Body of pancreas (tissue), 4 donors: Measurements from ENCODE around the gene BMP15. TPM values are rescaled to one million over a fixed set of nuclear protein-coding genes. Genes with fewer than 3 reads are reported as not detected.

Experiments used
- ATAC-seq: fragments of 150-250 bp; one replicate; pipeline ENCODE4 v1.9.1; 2016
- DNase-seq, 4 donors: peaks; one replicate each; pipeline ENCODE4 v3.0.0-alpha.2; 2019
- H3K27ac ChIP-seq, 4 donors: fragments of 200-600 bp; sonication (generic); 1 replicate in 3 of 4; 2 replicates in 1 of 4; pipeline versions ENCODE4 v1.5.1 to v1.6.1; 2016 to 2019; ENCODE audit warnings: mild to moderate bottlenecking in 1 of 4, mixed read lengths in 1 of 4, moderate library complexity in 1 of 4
- H3K27me3 ChIP-seq, 2 donors: fragments of 200-600 bp; sonication (generic); one replicate each; pipeline ENCODE4 v1.6.0; 2016; ENCODE audit warnings: mild to moderate bottlenecking in 1 of 2
- H3K36me3 ChIP-seq, 2 donors: fragments of 200-600 bp; sonication (generic); replicated peaks in 1 of 2; 2 replicates each; pipeline ENCODE4 v1.5.1; 2016; ENCODE audit warnings: low read depth in 2 of 2; ENCODE audit not compliant: insufficient read depth in 1 of 2
- H3K4me1 ChIP-seq: fragments of 200-600 bp; sonication (generic); one replicate; pipeline ENCODE4 v1.6.0; 2016
- H3K4me3 ChIP-seq, 2 donors: fragments of 200-600 bp; sonication (generic); 1 replicate in 1 of 2; 2 replicates in 1 of 2; pipeline ENCODE4 v1.5.1; 2016 to 2019
- H3K9me3 ChIP-seq, 3 donors: fragments of 200-600 bp; sonication (generic); 1 replicate in 2 of 3; 2 replicates in 1 of 3; pipeline ENCODE4 v1.5.1; 2016
- POLR2A ChIP-seq, 3 donors: fragments of 450-650 bp; IDR thresholded peaks; one replicate each; pipeline ENCODE4 v1.6.1; 2016; ENCODE audit warnings: antibody characterized with exemption in 3 of 3, mild to moderate bottlenecking in 2 of 3
- WGBS, 2 donors: methylation state at CpG; one replicate each; pipeline ENCODE4 v1.1.5; 2017; 5-methylcytosine and 5-hydroxymethylcytosine counted together
- intact Hi-C: fragments of 100-400 bp; cut with DNase I; formaldehyde crosslinking; loops from one replicate; pipeline ENCODE4 v1.15.1; 2023
- total RNA-seq, 2 donors: library from RNA; depleted of rRNA; stranded (reverse); fragments of >200 nt; gene quantifications; one replicate each; pipeline ENCODE4 v1.1.0, GENCODE V29; 2016
- TF ChIP-seq, protein P1 (sequence below), 7 experiments: fragments of 450-650 bp in 4 of 7; fragments of 200-600 bp in 3 of 7; sonication (generic) in 3 of 7; IDR thresholded peaks; one replicate each; pipeline ENCODE4 v1.5.1; 2016 to 2019; ENCODE audit warnings: antibody characterized with exemption in 7 of 7

BMP15 gene
- not detected for total RNA-seq

DNA sequence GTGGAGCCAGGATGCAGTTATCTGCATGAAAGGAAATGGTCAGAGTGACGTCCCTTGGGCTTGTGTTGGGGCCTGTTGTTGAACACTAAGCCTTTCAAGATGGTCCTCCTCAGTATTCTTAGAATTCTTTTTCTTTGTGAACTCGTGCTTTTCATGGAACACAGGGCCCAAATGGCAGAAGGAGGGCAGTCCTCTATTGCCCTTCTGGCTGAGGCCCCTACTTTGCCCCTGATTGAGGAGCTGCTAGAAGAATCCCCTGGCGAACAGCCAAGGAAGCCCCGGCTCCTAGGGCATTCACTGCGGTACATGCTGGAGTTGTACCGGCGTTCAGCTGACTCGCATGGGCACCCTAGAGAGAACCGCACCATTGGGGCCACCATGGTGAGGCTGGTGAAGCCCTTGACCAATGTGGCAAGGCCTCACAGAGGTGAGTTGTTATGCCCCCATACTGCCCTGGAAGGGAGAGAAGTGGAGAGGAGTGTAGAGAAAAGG is at the start of gene BMP15:
Gene BMP15 (plus strand): TSS at position 51 of the 492 bp plus-strand sequence. CDS start 49 bp downstream, at position 100.
- 72 to 74% methylated on average over 3 to 9 of the region's 9 CpGs for WGBS, 2 donors

DNA sequence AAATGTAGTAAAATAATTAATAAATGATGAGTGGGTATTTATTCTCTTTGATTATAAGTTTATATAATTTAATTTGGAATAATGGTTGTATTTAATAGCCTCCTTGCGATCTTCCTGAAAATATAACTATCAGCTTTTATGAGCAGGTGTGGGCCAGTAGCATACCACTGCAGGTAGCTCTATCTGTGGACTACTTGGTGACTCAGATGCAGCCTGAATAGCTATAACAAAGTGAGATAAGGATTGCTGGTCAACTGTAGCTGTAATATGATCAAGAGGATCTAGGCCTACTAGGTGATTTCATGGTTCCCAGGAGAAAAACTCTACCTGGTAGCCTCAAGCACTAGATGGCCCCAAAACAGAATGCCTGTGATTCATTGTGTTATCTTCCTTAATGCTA is 47.1 kb upstream of the BMP15 start:
- no peak overlapping the region for H3K4me3 ChIP-seq
- no peaks in the 10 kb centered on the region for H3K36me3 ChIP-seq
- H3K27ac ChIP-seq = no peak overlapping the region
- TF ChIP-seq POLR2A (IDR thresholded peaks at IDR 0.05) = no peak
- TF ChIP-seq, protein P1, sequence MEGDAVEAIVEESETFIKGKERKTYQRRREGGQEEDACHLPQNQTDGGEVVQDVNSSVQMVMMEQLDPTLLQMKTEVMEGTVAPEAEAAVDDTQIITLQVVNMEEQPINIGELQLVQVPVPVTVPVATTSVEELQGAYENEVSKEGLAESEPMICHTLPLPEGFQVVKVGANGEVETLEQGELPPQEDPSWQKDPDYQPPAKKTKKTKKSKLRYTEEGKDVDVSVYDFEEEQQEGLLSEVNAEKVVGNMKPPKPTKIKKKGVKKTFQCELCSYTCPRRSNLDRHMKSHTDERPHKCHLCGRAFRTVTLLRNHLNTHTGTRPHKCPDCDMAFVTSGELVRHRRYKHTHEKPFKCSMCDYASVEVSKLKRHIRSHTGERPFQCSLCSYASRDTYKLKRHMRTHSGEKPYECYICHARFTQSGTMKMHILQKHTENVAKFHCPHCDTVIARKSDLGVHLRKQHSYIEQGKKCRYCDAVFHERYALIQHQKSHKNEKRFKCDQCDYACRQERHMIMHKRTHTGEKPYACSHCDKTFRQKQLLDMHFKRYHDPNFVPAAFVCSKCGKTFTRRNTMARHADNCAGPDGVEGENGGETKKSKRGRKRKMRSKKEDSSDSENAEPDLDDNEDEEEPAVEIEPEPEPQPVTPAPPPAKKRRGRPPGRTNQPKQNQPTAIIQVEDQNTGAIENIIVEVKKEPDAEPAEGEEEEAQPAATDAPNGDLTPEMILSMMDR (IDR thresholded peaks at IDR 0.05) = no peak
- whole genome bisulfite sequencing, 2 donors = 86 to 90% methylated on average over 1 of the region's 1 CpG
- ATAC-seq = no peak
- no peaks in the 10 kb centered on the region for H3K27me3 ChIP-seq
- intact Hi-C loops = no loop called here
- DNase-seq = no peak
- H3K4me1 ChIP-seq = no peaks in the 10 kb centered on the region
- H3K9me3 ChIP-seq = no peaks in the 10 kb centered on the region

More for the DNA sequence above, at the start of gene BMP15:
- Histone ChIP-seq H3K27me3 (no peaks in the 10 kb centered on the region), H3K4me3 (no peak within 1 kb of the TSS), H3K4me1 (no peaks in the 10 kb centered on the region), H3K36me3 (no peaks in the 10 kb centered on the region), H3K9me3 (no peaks in the 10 kb centered on the region), H3K27ac (no peak within 1 kb of the TSS)
- TF ChIP-seq POLR2A (IDR thresholded peaks at IDR 0.05) = no peak
- TF ChIP-seq, protein P1 (IDR thresholded peaks at IDR 0.05) = no peak
- intact Hi-C loops = no loop called here
- DNase-seq (peak in 1 of 4 donors; percentile 16), ATAC-seq (no peak)

DNA sequence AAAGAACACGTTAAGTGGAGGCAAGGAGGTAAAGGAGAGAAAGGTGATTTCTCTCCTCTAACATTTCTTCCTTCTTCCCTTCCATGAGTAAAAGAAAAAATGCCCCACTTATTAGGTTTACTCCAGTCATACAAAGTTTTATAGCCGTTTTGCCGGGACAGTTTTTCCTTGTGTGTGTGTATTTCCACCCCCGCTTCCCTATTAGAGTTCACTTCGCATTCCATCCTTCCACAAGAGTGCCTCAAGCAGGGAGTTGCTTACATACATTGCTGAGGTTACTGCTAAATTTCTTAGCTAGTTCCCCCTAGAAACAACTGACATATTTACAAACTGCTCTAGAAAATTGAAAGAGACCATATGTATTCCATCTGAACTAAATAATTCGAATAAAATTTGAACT is 45.2 kb upstream of the BMP15 start:
- ATAC-seq = no peak
- H3K27ac ChIP-seq = no peak overlapping the region
- no peaks in the 10 kb centered on the region for H3K4me1 ChIP-seq
- TF ChIP-seq, protein P1 (IDR thresholded peaks at IDR 0.05) = no peak
- no peak for TF ChIP-seq POLR2A (IDR thresholded peaks at IDR 0.05)
- H3K9me3 ChIP-seq = no peaks in the 10 kb centered on the region
- H3K36me3 ChIP-seq = no peaks in the 10 kb centered on the region
- no peak for DNase-seq
- WGBS, 2 donors = 57 to 59% methylated on average over 6 of the region's 6 CpGs
- no peak overlapping the region for H3K4me3 ChIP-seq
- H3K27me3 ChIP-seq = no peaks in the 10 kb centered on the region
- intact Hi-C loops = no loop called here

DNA sequence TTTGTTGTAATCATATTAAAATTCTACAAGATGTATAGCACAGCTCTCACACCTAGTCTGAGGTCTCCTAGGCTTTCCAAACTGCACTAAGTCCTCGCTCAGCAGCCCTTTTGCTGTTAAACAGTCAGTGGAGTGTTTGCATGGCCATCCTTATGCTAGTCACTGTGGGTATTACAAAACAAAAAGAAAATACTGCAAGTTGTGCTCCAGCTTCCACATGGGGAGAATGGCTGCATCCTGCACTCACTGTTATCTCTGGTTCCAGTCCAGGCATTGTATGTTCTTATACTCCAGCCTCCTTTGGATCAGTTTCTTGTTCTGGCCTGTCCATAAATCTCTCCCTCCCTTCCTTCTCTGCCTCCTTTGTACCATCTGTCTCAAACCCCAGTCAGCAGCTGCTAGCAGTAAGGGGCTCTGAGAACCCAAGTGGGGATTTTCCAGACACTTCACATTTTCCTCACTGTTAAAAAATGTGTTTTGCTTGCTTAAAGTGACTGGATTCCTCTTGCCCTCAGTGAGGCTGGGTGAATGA is 38.5 kb upstream of the BMP15 start:
- H3K4me3 ChIP-seq = no peak overlapping the region
- WGBS, 2 donors = 80 to 100% methylated on average over 1 of the region's 1 CpG
- DNase-seq (no peak), ATAC-seq (no peak)
- no peaks in the 10 kb centered on the region for H3K9me3 ChIP-seq
- no peaks in the 10 kb centered on the region for H3K4me1 ChIP-seq
- no peak overlapping the region for H3K27ac ChIP-seq
- no peaks in the 10 kb centered on the region for H3K27me3 ChIP-seq
- TF ChIP-seq, protein P1 (IDR thresholded peaks at IDR 0.05) = no peak
- no peak for TF ChIP-seq POLR2A (IDR thresholded peaks at IDR 0.05)
- intact Hi-C loops = no loop called here
- no peaks in the 10 kb centered on the region for H3K36me3 ChIP-seq

DNA sequence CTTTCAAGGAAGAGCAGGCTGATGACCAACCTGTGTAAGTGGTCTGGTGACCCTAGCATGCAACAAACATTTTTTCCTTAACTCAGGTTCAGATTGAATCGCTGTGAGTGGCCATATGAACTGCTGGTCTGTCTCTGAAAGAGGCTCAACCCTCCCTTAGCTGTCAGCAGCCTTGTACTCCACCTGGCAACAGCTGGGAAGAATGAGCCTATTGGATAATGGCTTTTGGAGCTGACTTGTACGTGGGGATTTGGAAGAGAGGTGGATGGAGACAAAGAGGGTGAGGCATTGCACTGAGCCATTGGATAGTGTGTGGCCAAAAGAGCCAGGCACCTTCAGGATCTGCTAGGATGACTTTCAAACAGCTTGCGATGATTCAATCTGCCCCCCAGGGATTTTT is 35.7 kb upstream of the BMP15 start:
- intact Hi-C loops = no loop called here
- 59% methylated on average over 3 of the region's 3 CpGs for WGBS, 2 donors
- H3K36me3 ChIP-seq = no peaks in the 10 kb centered on the region
- no peak for DNase-seq
- no peak overlapping the region for H3K27ac ChIP-seq
- no peak overlapping the region for H3K4me3 ChIP-seq
- TF ChIP-seq POLR2A (IDR thresholded peaks at IDR 0.05) = no peak
- TF ChIP-seq, protein P1 (IDR thresholded peaks at IDR 0.05) = no peak
- H3K4me1 ChIP-seq = no peaks in the 10 kb centered on the region
- no peak for ATAC-seq
- no peaks in the 10 kb centered on the region for H3K27me3 ChIP-seq
- H3K9me3 ChIP-seq = no peaks in the 10 kb centered on the region
